ENCODE results near the gene ZNF189.
A peak's percentile ranks its signal among the peaks of the same experiment; 100 is the strongest.
"Not testable (repeated sequence)": the region's sequence is repeated elsewhere in the genome, so short reads cannot be mapped to it uniquely, and the experiment has no call there.

ZNF189 gene

GRCh38 chr9:101381118-101381517 is 17.5 kb upstream of the ZNF189 start:
- DNase-seq: no peak

- no peak for DNase-seq
Observed at GRCh38 chr9:101381833-101382342, 16.8 kb upstream of the ZNF189 start.

GRCh38 chr9:101383361-101383760 is 15.3 kb upstream of the ZNF189 start:
- DNase-seq: no peak

GRCh38 chr9:101384873-101385536 is 13.6 kb upstream of the ZNF189 start, which contains the start of gene BAAT:
TSS of gene BAAT (minus strand) at chr9:101385006. CDS start at chr9:101371404, 13,602 bp downstream.
- DNase-seq: not testable (repeated sequence)

- peak in 1 of 5 experiments; percentile 51 for DNase-seq
Observed at GRCh38 chr9:101387871-101388506, 10.7 kb upstream of the ZNF189 start.

- DNase-seq: no peak
Observed at GRCh38 chr9:101388507-101388993, 10.1 kb upstream of the ZNF189 start.

GRCh38 chr9:101393135-101393534 is 5.5 kb upstream of the ZNF189 start:
- DNase-seq: no peak

- DNase-seq: no peak
Observed at GRCh38 chr9:101394687-101395086, 4.0 kb upstream of the ZNF189 start.

GRCh38 chr9:101397746-101398067 is 944 bp upstream of the ZNF189 start:
- DNase-seq: no peak

GRCh38 chr9:101398930-101399642 is 435 bp downstream of the ZNF189 start:
- peak in 2 of 5 experiments; percentile 2 to 11 for DNase-seq

GRCh38 chr9:101399643-101399970 is 956 bp downstream of the ZNF189 start:
- peak in 1 of 5 experiments; percentile 28 for DNase-seq

GRCh38 chr9:101400120-101400519 is 1.5 kb downstream of the ZNF189 start:
- no peak for DNase-seq

- DNase-seq: no peak
Observed at GRCh38 chr9:101403516-101404285, 5.0 kb downstream of the ZNF189 start.

- DNase-seq: no peak
Observed at GRCh38 chr9:101408374-101409078, 9.9 kb downstream of the ZNF189 start.

GRCh38 chr9:101409079-101409477 is 10.4 kb downstream of the ZNF189 start:
- DNase-seq: peak in 1 of 5 experiments; percentile 8

GRCh38 chr9:101414839-101415238 is 16.2 kb downstream of the ZNF189 start:
- no peak for DNase-seq

- DNase-seq: no peak
Observed at GRCh38 chr9:101415578-101415977, 16.9 kb downstream of the ZNF189 start.

GRCh38 chr9:101417389-101417788 is 18.7 kb downstream of the ZNF189 start:
- no peak for DNase-seq

GRCh38 chr9:101417977-101418376 is 19.3 kb downstream of the ZNF189 start:
- DNase-seq: no peak

GRCh38 chr9:101418518-101419430 is 20.1 kb downstream of the ZNF189 start:
- DNase-seq: no peak

GRCh38 chr9:101419863-101420262 is 21.2 kb downstream of the ZNF189 start:
- DNase-seq: no peak

Data from T-helper 2 cell (primary cell).